Activated T-helper 1 cell treated with anti-CD3 and anti-CD28 coated beads, Interleukin-12 subunit alpha, Interleukin-12 subunit beta, Interleukin-2, Interleukin-4 antibody, amounts not matched to agents 30 ng/mL and 10 ng/mL and 1 ng/mL, durations not matched to agents 14 hours and 24 hours and 36 hours (primary cell): ENCODE measurements around the gene LSM7. TPM values are rescaled to one million over a fixed set of nuclear protein-coding genes. Genes with fewer than 3 reads are reported as not detected.

ENCODE experiments used
- DNase-seq: peaks from one replicate; pipeline ENCODE4 v3.0.0; 2021; ENCODE audit warnings: low spot score
- H3K27ac Mint-ChIP-seq: one replicate; pipeline ENCODE4 v1.8.0; 2021; ENCODE audit warnings: mild to moderate bottlenecking, mixed read lengths
- H3K27me3 Mint-ChIP-seq: one replicate; pipeline ENCODE4 v1.8.0; 2022; ENCODE audit warnings: mild to moderate bottlenecking, moderate library complexity, mixed read lengths; ENCODE audit not compliant: insufficient read depth
- H3K36me3 Mint-ChIP-seq: one replicate; pipeline ENCODE4 v1.8.0; 2021; ENCODE audit warnings: low read depth, mixed read lengths
- H3K4me1 Mint-ChIP-seq: one replicate; pipeline ENCODE4 v1.8.0; 2021; ENCODE audit warnings: low read depth, mixed read lengths
- H3K4me3 Mint-ChIP-seq: one replicate; pipeline ENCODE4 v1.8.0; 2021; ENCODE audit warnings: mild to moderate bottlenecking, moderate library complexity, mixed read lengths
- H3K9me3 Mint-ChIP-seq: one replicate; pipeline ENCODE4 v1.8.0; 2021; ENCODE audit warnings: mixed read lengths
- intact Hi-C: fragments of 100-400 bp; cut with micrococcal nuclease; formaldehyde crosslinking; loops from one replicate; pipeline ENCODE4 v1.15.1; 2024
- total RNA-seq: library from RNA; stranded (reverse); gene quantifications from 2 replicates; pipeline ENCODE4 v1.2.3, GENCODE V29; 2022

Gene LSM7
- total RNA-seq, 1 donor from 2014 or later = 193 TPM

DNA sequence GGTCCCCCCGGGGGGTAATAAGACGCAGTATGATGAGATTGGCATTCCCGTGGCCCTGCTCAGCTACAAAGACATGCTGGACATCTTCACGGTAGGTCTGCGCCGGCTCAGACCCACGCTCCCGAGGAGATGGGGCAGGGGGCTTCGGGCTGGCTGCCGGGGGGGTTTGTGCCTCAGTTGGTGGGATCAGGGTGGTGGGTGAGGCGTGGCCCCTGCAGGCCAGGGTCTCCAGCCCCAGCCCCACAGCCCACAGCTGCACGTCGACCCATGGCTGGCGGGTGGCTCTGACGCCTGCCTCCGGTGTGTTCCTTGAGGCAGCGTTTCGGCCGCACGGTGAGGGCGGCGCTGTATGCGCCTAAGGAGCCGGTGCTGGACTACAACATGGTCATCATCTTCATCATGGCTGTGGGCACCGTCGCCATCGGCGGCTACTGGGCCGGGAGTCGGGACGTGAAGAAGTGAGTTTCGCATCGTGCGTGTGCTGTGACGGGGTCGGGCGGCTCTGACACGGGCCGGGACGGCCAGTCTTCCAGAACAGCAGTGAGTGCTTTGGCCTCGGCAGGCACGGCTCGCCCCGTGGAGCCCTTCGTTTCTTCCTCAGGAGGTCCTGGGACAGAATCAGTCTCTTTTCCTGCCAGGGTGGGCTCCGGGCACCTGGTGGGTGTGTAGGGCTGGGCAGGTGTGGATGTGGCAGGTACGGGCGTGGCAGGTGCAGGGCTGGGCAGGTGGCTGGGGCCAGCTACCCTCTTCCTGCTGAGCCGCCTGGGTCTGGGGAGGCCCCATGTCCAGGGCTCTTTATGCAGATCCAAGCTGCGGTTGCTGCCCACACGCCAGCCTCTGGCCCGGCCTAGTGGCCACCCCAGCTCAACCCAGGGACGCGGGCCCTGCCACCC is 10.6 kb upstream of the LSM7 start:
- intact Hi-C loops = no loop called here
- Mint-ChIP-seq H3K27ac (no peak overlapping the region), H3K9me3 (peaks cover 8% of the 10 kb centered on the region), H3K27me3 (no peaks in the 10 kb centered on the region), H3K4me1 (peaks cover 10% of the 10 kb centered on the region), H3K4me3 (no peak overlapping the region), H3K36me3 (peaks cover 9% of the 10 kb centered on the region)
- DNase-seq = no peak

DNA sequence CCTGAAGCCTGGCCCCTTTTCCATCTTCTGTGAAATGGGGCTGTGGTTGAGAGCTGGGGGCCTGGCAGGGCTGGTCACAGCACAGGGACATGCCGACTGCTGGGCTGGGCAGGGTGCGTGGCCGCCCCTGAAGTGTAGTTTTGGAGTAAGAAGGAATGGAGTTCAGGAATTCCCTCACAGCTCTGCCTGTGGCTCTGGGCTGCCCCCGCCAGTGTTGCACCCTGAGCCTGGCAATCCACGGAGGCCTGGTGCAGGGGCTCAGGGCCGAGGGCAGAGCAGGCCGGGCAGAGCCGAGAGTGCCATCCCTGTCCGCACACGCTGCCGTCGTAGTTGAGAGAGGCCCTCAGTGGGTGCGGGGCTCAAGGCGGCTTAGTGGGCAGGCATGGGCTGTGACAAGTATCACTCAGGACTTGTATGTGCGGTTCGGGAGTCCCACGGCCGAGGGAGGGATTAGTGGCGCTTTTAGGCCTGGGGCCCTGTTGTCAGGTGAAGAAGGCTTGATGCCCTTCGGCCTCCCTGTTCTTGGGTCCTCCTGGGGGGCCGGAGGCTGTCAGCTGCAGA is 9.7 kb upstream of the LSM7 start:
- Mint-ChIP-seq H3K36me3 (peaks cover 9% of the 10 kb centered on the region), H3K9me3 (peaks cover 8% of the 10 kb centered on the region), H3K27ac (no peak overlapping the region), H3K4me3 (no peak overlapping the region), H3K27me3 (no peaks in the 10 kb centered on the region), H3K4me1 (peaks cover 10% of the 10 kb centered on the region)
- intact Hi-C loops = no loop called here
- no peak for DNase-seq

DNA sequence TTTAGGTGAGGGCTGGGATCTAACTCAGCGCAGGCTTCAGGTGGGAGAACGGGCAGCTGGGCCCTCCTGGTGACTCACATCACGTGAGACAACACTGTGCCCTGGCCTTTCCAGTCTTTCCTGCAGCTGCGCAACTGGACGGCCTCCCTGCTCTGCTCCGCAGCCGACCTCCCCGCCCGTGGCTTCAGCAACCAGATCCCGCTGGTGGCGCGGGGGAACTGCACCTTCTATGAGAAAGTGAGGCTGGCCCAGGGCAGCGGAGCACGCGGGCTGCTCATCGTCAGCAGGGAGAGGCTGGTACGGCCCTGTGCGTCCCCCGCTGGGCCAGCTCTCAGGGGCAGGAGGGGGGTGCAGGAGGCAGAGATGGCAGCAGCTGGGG is 8.9 kb upstream of the LSM7 start:
- no peaks in the 10 kb centered on the region for H3K27me3 Mint-ChIP-seq
- no peak overlapping the region for H3K27ac Mint-ChIP-seq
- peaks cover 9% of the 10 kb centered on the region for H3K36me3 Mint-ChIP-seq
- intact Hi-C loops = no loop called here
- H3K9me3 Mint-ChIP-seq = peaks cover 8% of the 10 kb centered on the region
- DNase-seq = no peak
- H3K4me3 Mint-ChIP-seq = no peak overlapping the region
- H3K4me1 Mint-ChIP-seq = peaks cover 12% of the 10 kb centered on the region

DNA sequence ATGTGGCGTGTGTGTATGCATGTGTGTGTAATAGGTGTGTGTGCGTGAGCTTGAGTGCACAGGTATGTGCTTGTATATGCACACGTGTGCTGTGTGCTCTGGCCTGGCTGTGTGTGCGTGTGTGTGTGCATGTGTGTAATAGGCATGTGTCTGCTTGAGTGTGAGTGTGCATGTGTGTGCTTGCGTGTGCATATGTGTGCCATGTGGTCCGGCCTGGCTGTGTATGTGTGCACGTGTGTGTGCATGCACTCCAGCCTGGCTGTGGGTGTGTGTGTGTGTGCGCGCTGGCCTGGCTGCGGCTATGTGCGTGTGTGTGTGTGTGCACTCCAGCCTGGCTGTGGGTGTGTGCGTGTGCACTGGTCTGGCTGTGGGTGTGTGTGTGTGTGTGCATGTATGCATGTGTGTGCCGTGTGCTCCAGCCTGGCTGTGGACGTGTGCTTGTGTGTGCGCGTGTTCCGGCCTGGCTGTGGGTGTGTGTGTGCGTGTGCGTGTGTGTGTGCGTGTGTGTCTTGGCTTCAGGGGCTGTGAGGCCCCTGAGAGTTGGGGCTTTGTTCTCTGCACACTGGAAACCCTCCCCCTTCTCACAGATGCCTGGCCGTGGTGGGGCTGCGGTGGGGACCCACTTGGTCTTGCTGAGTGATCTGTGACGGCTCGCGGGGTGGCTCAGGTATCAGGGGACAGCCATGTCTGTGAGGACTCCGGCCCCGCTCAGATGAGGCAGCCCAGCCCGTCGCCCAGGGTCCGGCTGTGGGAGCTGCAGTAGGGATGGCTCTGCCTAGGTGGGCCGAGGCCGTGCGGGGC is 8.3 kb upstream of the LSM7 start:
- Mint-ChIP-seq H3K36me3 (peaks cover 9% of the 10 kb centered on the region), H3K4me3 (no peak overlapping the region), H3K27ac (no peak overlapping the region), H3K27me3 (no peaks in the 10 kb centered on the region), H3K9me3 (peaks cover 8% of the 10 kb centered on the region), H3K4me1 (peaks cover 18% of the 10 kb centered on the region)
- no peak for DNase-seq
- intact Hi-C loops = no loop called here

DNA sequence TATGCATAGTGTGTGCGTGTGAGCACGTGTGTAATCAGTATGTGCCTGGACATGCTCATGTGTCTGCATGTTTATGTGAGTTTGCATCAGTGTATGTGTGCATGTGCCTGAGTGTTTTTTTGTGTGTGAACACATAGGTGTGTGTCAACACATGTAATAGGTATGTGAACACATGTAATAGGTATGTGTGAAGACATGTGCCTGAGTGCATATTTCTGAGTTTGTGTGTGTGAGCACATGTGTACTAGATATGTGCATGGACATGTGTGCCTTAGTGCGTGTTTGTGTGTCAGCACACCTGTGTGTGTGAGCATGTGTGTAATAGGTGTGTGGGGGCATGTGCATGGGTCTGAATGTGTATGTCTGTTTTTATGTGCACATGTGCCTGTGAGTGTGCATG is 7.5 kb upstream of the LSM7 start:
- Mint-ChIP-seq H3K27me3 (no peaks in the 10 kb centered on the region), H3K4me1 (peaks cover 26% of the 10 kb centered on the region), H3K4me3 (no peak overlapping the region), H3K27ac (no peak overlapping the region), H3K9me3 (peaks cover 8% of the 10 kb centered on the region), H3K36me3 (peaks cover 9% of the 10 kb centered on the region)
- no peak for DNase-seq
- intact Hi-C loops = no loop called here

DNA sequence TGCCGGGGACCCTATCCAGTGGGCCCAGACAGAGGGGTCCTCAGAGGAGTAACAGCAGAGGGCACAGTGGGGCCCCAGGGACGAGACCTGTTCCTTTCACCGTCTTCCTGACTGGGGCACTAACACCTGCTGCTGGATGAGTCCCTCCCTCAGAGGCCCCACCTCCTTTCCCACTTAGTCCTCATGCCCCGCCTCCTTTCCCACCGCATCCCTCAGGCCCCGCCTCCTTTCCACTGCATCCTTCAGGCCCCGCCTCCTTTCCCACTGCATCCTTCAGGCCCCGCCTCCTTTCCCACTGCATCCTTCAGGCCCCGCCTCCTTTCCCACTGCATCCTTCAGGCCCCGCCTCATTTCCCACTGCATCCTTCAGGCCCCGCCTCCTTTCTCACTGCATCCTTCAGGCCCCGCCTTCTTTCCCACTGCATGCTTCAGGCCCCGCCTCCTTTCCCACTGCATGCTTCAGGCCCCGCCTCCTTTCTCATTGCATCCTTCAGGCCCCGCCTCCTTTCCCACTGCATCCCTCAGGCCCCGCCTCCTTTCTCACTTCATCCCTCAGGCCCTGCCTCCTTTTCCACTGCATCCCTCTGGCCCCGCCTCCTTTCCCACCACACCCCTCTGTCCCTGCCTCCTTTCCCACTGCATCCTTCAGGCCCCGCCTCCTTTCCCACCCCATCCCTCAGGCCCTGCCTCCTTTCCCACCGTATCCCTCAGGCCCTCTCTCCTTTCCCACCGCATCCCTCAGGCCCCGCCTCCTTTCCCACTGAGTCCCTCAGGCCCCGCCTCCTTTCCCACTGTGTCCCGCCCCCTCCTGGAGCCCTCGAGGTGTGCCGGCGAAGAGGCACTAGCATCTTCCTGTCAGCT is 6.8 kb upstream of the LSM7 start:
- DNase-seq = no peak
- Mint-ChIP-seq H3K27ac (peak overlapping the region; percentile 12), H3K36me3 (peaks cover 9% of the 10 kb centered on the region), H3K9me3 (peaks cover 8% of the 10 kb centered on the region), H3K27me3 (no peaks in the 10 kb centered on the region), H3K4me1 (peaks cover 33% of the 10 kb centered on the region), H3K4me3 (no peak overlapping the region)
- intact Hi-C loops = no loop called here

DNA sequence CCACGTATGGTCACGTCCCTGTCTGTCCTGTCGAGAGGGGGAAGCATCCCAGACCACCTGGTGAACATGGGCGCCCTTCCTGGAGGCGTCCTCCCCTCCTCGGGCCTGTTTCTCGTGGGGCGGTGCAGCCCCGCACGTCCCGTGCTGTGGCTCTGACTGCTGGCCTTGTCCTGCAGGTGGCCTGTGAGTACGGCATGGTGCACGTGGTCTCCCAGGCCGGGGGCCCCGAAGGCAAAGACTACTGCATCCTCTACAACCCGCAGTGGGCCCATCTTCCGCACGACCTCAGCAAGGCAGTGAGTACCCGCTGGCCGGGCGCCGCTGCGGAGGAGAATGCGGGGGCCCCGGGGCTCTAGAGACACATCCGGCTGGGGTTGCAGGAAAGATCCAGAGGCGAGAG is 6.0 kb upstream of the LSM7 start:
- intact Hi-C loops = no loop called here
- peaks cover 8% of the 10 kb centered on the region for H3K9me3 Mint-ChIP-seq
- no peak overlapping the region for H3K4me3 Mint-ChIP-seq
- H3K4me1 Mint-ChIP-seq = peaks cover 38% of the 10 kb centered on the region
- no peak for DNase-seq
- no peak overlapping the region for H3K27ac Mint-ChIP-seq
- H3K36me3 Mint-ChIP-seq = peaks cover 11% of the 10 kb centered on the region
- H3K27me3 Mint-ChIP-seq = no peaks in the 10 kb centered on the region

DNA sequence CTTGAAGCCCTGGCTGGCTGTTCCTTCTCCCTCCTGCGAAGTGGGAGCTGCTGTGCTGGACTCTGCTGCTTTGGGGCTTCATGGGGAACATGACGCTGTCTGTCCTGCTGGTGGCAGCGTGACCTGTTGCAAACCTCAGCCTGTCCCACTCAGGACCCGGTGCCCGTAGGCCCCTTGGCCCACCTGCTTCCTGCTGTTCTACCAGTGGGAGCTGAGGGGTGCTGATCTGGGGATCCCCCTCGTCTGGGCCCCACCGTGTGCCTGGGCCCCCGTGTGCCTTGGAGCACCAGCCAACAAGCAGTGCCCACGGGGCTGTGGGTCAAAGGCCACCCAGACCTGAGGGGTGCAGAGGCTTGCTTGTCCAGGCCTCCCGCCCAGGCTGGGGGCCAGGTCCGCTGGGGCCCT is 5.4 kb upstream of the LSM7 start:
- DNase-seq = no peak
- H3K27me3 Mint-ChIP-seq = no peaks in the 10 kb centered on the region
- H3K36me3 Mint-ChIP-seq = peaks cover 14% of the 10 kb centered on the region
- peaks cover 44% of the 10 kb centered on the region for H3K4me1 Mint-ChIP-seq
- peaks cover 8% of the 10 kb centered on the region for H3K9me3 Mint-ChIP-seq
- no peak overlapping the region for H3K4me3 Mint-ChIP-seq
- H3K27ac Mint-ChIP-seq = peak overlapping the region; percentile 71
- intact Hi-C loops = no loop called here

DNA sequence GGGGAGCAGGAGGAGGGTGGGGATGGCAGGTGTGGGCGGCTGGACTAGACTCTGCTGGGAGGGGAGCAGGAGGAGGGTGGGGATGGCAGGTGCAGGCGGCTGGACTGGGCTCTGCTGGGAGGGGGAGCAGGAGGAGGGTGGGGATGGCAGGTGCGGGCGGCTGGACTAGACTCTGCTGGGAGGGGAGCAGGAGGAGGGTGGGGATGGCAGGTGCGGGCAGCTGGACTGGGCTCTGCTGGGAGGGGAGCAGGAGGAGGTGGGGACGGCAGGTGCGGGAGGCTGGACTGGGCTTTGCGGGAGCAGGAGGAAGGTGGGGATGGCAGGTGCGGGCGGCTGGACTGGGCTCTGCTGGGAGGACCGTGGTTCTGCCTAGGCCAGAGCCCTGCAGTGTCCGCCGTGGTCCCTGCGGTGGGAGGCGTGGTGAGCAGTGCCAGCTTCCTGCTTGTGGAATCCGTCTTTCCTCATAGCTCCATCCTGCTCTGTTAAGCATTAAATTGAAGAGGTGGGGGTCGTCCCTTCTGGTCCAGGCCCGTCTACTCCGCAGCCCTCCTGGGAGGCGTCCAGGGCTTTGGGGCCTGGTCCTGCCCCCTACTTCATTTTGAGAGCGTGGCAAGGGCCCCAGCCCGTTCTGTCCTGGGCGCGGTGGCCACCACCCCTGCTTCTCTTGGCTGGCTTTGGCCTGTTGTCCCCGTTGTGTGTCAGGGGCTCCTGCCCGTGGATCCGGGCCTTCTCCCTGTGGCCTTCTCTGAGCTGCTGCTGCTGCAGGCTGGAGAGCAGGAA is 4.8 kb upstream of the LSM7 start:
- Mint-ChIP-seq H3K9me3 (peaks cover 8% of the 10 kb centered on the region), H3K4me1 (peaks cover 44% of the 10 kb centered on the region), H3K27me3 (no peaks in the 10 kb centered on the region), H3K27ac (peak overlapping the region; percentile 71), H3K36me3 (peaks cover 16% of the 10 kb centered on the region), H3K4me3 (no peak overlapping the region)
- intact Hi-C loops = no loop called here
- no peak for DNase-seq

DNA sequence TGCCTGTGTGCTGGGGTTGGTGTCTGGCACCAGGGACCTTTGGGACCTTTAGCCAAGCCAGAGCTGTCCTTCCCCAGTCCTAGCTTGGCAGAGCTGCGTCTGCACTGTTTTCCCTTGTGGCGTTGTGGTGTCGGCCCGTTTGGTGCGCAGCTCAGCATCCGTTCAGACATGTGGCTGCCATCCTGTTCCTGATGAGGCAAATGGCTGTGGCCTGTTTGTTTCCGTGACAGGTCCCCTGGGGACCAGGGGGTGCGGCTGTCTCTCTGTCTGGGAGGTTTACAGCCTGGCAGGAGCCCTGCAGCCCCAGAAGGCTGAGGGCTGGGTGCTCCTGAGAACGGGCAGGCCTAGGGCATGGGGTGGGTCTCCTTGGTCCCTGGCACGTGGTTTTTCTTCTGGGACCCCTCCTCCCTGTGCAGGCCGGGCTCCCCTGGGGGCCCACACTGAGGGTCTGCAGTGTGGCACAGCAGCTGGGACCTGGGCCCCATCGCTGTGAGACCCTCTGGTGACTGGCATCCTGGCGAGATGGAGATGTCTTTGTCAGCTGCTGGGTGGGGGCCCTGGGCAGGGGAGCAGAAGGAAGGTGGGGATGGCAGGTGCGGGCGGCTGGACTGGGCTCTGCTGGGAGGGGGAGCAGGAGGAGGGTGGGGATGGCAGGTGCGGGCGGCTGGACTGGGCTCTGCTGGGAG is 4.1 kb upstream of the LSM7 start:
- DNase-seq = peak; percentile 55
- intact Hi-C loops = no loop called here
- Mint-ChIP-seq H3K27ac (peak overlapping the region; percentile 89), H3K4me3 (peak overlapping the region; percentile 46), H3K36me3 (peaks cover 18% of the 10 kb centered on the region), H3K9me3 (peaks cover 8% of the 10 kb centered on the region), H3K27me3 (no peaks in the 10 kb centered on the region), H3K4me1 (peaks cover 48% of the 10 kb centered on the region)

DNA sequence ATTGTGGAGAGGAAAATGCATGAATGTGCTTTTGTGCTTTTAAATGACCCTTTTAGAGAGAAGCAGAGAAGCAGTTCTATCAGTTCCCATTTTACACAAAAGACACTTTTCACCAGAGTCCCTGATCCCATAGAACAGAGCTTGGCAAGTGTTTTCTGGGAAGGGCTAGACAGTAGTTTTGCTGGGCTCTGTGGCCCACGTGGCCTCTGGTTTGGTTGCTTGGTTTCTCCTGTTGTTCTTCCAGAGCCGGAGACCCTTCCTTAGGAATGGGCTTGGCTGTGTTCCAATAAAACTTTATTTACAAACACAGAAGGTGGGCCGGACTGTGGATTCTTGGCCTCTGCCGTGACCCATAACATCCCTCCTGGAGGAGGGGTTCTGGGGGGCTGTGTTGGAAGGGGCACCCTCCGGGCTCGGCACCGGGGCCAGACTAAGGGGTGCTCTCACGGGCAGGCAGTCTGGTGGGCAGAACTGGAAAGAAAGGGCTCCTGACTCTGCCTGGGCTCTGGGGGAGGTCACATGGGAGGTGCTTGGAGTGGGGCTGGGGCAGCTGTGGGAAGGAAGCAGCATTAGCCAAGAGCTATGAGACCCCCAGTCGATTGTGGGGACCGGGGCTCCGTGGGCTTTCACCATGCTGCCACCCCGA is 3.3 kb upstream of the LSM7 start:
- intact Hi-C loops = no loop called here
- peak overlapping the region; percentile 70 for H3K4me3 Mint-ChIP-seq
- peaks cover 23% of the 10 kb centered on the region for H3K36me3 Mint-ChIP-seq
- DNase-seq = no peak
- peak overlapping the region; percentile 89 for H3K27ac Mint-ChIP-seq
- H3K9me3 Mint-ChIP-seq = peaks cover 8% of the 10 kb centered on the region
- peaks cover 56% of the 10 kb centered on the region for H3K4me1 Mint-ChIP-seq
- no peaks in the 10 kb centered on the region for H3K27me3 Mint-ChIP-seq
